Hepatocyte (in vitro differentiated cells): ENCODE measurements around the gene ZDHHC14. TPM values are rescaled to one million over a fixed set of nuclear protein-coding genes. Genes with fewer than 3 reads are reported as not detected.

Experiments
- DNase-seq: peaks from one replicate; pipeline ENCODE4 v3.0.0-alpha.2; 2016; ENCODE audit warnings: low spot score
- H2AFZ ChIP-seq: fragments of 200-600 bp; sonication (generic); 2 replicates; pipeline ENCODE4 v1.6.0; 2016; ENCODE audit warnings: antibody characterized with exemption, mild to moderate bottlenecking
- H3K27ac ChIP-seq: fragments of 200-600 bp; sonication (generic); 2 replicates; pipeline ENCODE4 v1.5.1; 2016; ENCODE audit warnings: mild to moderate bottlenecking
- H3K27me3 ChIP-seq: fragments of 200-600 bp; sonication (generic); 2 replicates; pipeline ENCODE4 v1.6.1; 2016
- H3K36me3 ChIP-seq: fragments of 200-600 bp; sonication (generic); replicated peaks from 2 replicates; pipeline ENCODE4 v1.5.1; 2016; ENCODE audit warnings: low read depth; ENCODE audit not compliant: insufficient read depth
- H3K4me1 ChIP-seq: fragments of 200-600 bp; sonication (generic); 2 replicates; pipeline ENCODE4 v1.5.1; 2016; ENCODE audit warnings: mild to moderate bottlenecking, moderate library complexity; ENCODE audit not compliant: insufficient read depth
- H3K4me2 ChIP-seq: fragments of 200-600 bp; sonication (generic); 2 replicates; pipeline ENCODE4 v1.6.0; 2016
- H3K4me3 ChIP-seq: fragments of 200-600 bp; sonication (generic); 2 replicates; pipeline ENCODE4 v1.5.1; 2016; ENCODE audit warnings: mild to moderate bottlenecking
- H3K79me2 ChIP-seq: fragments of 200-600 bp; sonication (generic); 2 replicates; pipeline ENCODE4 v1.6.0; 2017; ENCODE audit warnings: mild to moderate bottlenecking
- H3K9me2 ChIP-seq: fragments of 200-600 bp; sonication (generic); replicated peaks from 2 replicates; pipeline ENCODE4 v1.6.0; 2017; ENCODE audit warnings: mild to moderate bottlenecking; ENCODE audit not compliant: insufficient read depth
- H3K9me3 ChIP-seq: fragments of 200-600 bp; sonication (generic); 2 replicates; pipeline ENCODE4 v1.5.1; 2016; ENCODE audit warnings: low read depth, mild to moderate bottlenecking
- H4K20me1 ChIP-seq: fragments of 200-600 bp; sonication (generic); 2 replicates; pipeline ENCODE4 v1.6.0; 2016; ENCODE audit warnings: mild to moderate bottlenecking; ENCODE audit not compliant: insufficient read depth, poor library complexity, severe bottlenecking
- CTCF ChIP-seq: fragments of 200-600 bp; sonication (generic); IDR thresholded peaks from 2 replicates; pipeline ENCODE4 v1.5.1; 2016; ENCODE audit warnings: antibody characterized with exemption, mild to moderate bottlenecking; ENCODE audit not compliant: poor library complexity
- EZH2 ChIP-seq: fragments of 200-600 bp; sonication (generic); IDR thresholded peaks from 2 replicates; pipeline ENCODE4 v1.6.1; 2016; ENCODE audit warnings: antibody characterized with exemption, mild to moderate bottlenecking, borderline replicate concordance
- EZH2phosphoT487 ChIP-seq: fragments of 200-600 bp; sonication (generic); IDR thresholded peaks from one replicate; pipeline ENCODE4 v1.6.1; 2018; ENCODE audit warnings: antibody characterized with exemption, mild to moderate bottlenecking, low read depth, moderate library complexity; ENCODE audit not compliant: unreplicated experiment, severe bottlenecking
- WGBS: methylation state at CpG from one replicate; pipeline ENCODE4 v1.1.6; 2016; ENCODE audit warnings: low lambda C conversion rate; ENCODE audit errors: missing lambda C conversion rate; 5-methylcytosine and 5-hydroxymethylcytosine counted together
- polyA plus RNA-seq: library from polyadenylated mRNA; unstranded; fragments of >200 nt; fragmentation: Nextera tagmentation; extraction: Ambion mirVana; gene quantifications from 2 replicates; pipeline ENCODE4 v1.2.1, GENCODE V29; 2016
- total RNA-seq: library from RNA; depleted of rRNA; stranded (reverse); fragments of >200 nt; gene quantifications from 2 replicates; pipeline ENCODE4 v1.2.3, GENCODE V29; 2014

The ZDHHC14 gene
- total and polyA plus RNA-seq, 2 experiments from 2014 or later, result 11.8 to 25.2 TPM

- H3K4me1 ChIP-seq, result peaks cover 6% of the 10 kb centered on the region
- 78% methylated on average over 23 of the region's 23 CpGs for WGBS
- DNase-seq, result no peak
Observed at GRCh38 chr6:157635388-157636244, 254.6 kb downstream of the ZDHHC14 start.

DNA sequence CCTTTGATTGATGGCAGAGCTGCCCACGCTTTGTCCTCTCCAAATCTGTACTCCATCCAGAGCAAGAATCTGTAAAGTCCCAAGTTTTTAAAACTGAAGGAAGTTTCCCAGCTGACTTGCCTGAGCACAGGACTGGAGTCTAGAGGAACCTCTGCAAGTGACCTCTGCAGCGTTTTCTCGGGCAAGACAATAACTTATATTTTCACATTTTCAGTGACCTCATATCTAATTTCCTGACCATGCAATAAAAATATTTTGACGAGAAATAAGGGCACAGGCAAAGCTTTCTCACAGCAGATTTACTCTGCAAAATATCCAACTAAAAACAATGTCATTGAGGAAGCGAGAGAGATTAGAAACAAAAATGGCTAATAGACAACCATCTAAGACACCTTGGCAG is 256.5 kb downstream of the ZDHHC14 start:
- TF ChIP-seq CTCF (no peak), EZH2 (no peak), EZH2phosphoT487 (no peak)
- H3K79me2 ChIP-seq, result no peaks in the 10 kb centered on the region
- H3K9me2 ChIP-seq, result no peaks in the 10 kb centered on the region
- no peaks in the 10 kb centered on the region for H3K36me3 ChIP-seq
- no peak for DNase-seq
- H3K4me3 ChIP-seq, result no peak overlapping the region
- no peaks in the 10 kb centered on the region for H3K9me3 ChIP-seq
- H2AFZ ChIP-seq, result no peak overlapping the region
- 77% methylated on average over 5 of the region's 5 CpGs for WGBS
- H3K4me1 ChIP-seq, result no peaks in the 10 kb centered on the region
- no peaks in the 10 kb centered on the region for H3K27me3 ChIP-seq
- H3K4me2 ChIP-seq, result no peak overlapping the region
- no peaks in the 10 kb centered on the region for H4K20me1 ChIP-seq
- H3K27ac ChIP-seq, result no peak overlapping the region

More at GRCh38 chr6:157635388-157636244, 254.6 kb downstream of the ZDHHC14 start:
- no peak overlapping the region for H3K4me2 ChIP-seq
- no peaks in the 10 kb centered on the region for H4K20me1 ChIP-seq
- H3K79me2 ChIP-seq, result no peaks in the 10 kb centered on the region
- no peak for TF ChIP-seq EZH2phosphoT487
- no peak for TF ChIP-seq EZH2
- TF ChIP-seq CTCF, result no peak
- H3K9me3 ChIP-seq, result no peaks in the 10 kb centered on the region
- H3K9me2 ChIP-seq, result no peaks in the 10 kb centered on the region
- no peak overlapping the region for H2AFZ ChIP-seq
- no peak overlapping the region for H3K4me3 ChIP-seq
- H3K27ac ChIP-seq, result no peak overlapping the region
- no peaks in the 10 kb centered on the region for H3K36me3 ChIP-seq
- no peaks in the 10 kb centered on the region for H3K27me3 ChIP-seq

DNA sequence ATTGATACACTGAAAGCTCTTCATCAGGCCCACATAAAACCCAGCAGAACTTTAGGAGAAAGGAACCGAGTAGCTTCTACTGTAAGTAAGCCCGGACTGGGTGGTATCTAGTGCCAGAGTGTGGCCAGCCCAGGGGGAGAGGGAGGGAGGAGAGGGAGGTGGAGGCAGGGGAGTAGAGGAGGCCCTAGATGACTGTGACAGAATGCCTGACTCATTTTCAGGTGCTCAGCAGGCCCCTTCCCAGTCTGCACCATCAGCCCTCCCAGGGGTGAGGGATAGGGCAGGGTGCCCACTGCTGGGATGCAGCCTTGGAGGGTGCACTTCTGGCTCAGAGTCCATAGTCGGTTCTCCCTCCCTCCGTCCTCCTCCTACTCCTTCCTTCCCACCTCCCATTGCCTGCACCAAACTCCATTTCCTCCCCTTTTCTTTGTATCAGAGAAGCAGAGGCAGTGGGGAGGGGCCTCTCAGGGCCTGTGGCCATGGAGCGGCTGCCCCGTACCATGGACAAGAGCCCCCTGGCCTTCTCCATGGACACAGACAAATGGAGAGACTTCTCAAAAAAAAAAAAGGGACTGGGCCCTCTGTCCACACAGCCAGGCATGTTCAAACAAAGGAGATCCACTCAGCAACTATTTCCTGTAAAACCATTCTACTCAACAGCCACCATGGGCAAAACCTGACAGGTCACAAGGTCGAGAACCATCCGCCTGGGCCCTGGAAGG is 257.1 kb downstream of the ZDHHC14 start:
- H3K36me3 ChIP-seq, result no peaks in the 10 kb centered on the region
- no peak for TF ChIP-seq CTCF
- TF ChIP-seq EZH2phosphoT487, result no peak
- TF ChIP-seq EZH2, result no peak
- no peak overlapping the region for H2AFZ ChIP-seq
- WGBS, result 88% methylated on average over 8 of the region's 8 CpGs
- no peaks in the 10 kb centered on the region for H3K9me2 ChIP-seq
- H3K79me2 ChIP-seq, result no peaks in the 10 kb centered on the region
- DNase-seq, result no peak
- H3K4me1 ChIP-seq, result no peaks in the 10 kb centered on the region
- no peak overlapping the region for H3K27ac ChIP-seq
- no peaks in the 10 kb centered on the region for H4K20me1 ChIP-seq
- H3K27me3 ChIP-seq, result no peaks in the 10 kb centered on the region
- H3K9me3 ChIP-seq, result no peaks in the 10 kb centered on the region
- H3K4me2 ChIP-seq, result no peak overlapping the region
- H3K4me3 ChIP-seq, result no peak overlapping the region
